Neural cell (in vitro differentiated cells): Measurements from ENCODE around the gene MECP2.

Experiments used
- EP300 ChIP-seq: fragments of 450-650 bp; conservative IDR thresholded peaks from 2 replicates; pipeline ENCODE4 v1.6.1; 2014; ENCODE audit warnings: antibody characterized with exemption, mild to moderate bottlenecking, moderate library complexity; ENCODE audit not compliant: poor library complexity, severe bottlenecking
- EZH2 ChIP-seq: fragments of 200-600, 300-800 bp; shearing (Covaris generic), sonication (generic); IDR thresholded peaks from 2 replicates; pipeline ENCODE4 v1.6.1; 2014; ENCODE audit warnings: antibody characterized with exemption, low read length, borderline replicate concordance, mild to moderate bottlenecking; ENCODE audit not compliant: insufficient read depth, poor library complexity, severe bottlenecking
- POLR2AphosphoS5 ChIP-seq: IDR thresholded peaks from 2 replicates; pipeline ENCODE4 v1.6.1; 2012
- TAF1 ChIP-seq: IDR thresholded peaks from 2 replicates; pipeline ENCODE4 v1.6.1; 2012; ENCODE audit warnings: low read depth
- TF ChIP-seq, protein P1 (sequence below): fragments of 450-650 bp; IDR thresholded peaks from 2 replicates; pipeline ENCODE4 v1.5.1; 2014; ENCODE audit warnings: antibody characterized with exemption, mild to moderate bottlenecking, moderate library complexity; ENCODE audit not compliant: poor library complexity, severe bottlenecking
- TF ChIP-seq, protein P2 (sequence below): IDR thresholded peaks from 2 replicates; pipeline ENCODE4 v1.6.1; 2012; ENCODE audit warnings: borderline replicate concordance

DNA sequence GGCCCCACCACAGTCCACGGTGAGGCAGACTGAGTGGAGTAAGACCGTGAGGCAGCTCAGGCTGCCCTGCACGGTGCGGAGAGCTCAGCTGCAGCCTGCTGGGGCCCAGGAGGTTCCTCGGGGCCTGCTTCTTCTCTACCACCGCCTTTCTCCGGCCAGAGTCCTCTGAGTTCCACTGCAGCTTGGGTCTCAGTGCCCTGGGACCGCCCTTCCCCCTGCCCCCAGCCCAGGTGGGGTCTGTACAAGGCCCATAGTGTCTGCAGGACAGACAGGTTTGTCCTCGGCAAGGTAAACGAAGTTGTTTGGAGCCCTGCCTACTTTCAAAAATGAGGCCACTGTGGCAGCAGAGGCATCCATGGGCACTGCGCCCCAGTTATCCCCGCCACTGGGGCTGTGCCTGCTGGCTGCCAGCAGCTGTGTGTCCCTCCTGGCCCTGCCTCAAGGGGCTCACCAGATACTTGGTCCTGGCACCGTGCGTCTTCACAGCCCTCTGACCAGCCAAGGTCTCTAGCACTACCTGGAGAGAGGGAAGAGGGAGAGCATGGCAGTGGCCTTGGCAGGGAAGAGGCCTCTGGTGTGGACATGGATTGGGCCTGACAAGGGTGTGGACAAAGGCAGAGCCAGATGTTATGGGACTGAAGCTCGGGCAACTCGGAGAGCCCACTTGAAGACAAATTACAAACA lies 81.8 kb downstream of the MECP2 start:
- TF ChIP-seq, protein P1, sequence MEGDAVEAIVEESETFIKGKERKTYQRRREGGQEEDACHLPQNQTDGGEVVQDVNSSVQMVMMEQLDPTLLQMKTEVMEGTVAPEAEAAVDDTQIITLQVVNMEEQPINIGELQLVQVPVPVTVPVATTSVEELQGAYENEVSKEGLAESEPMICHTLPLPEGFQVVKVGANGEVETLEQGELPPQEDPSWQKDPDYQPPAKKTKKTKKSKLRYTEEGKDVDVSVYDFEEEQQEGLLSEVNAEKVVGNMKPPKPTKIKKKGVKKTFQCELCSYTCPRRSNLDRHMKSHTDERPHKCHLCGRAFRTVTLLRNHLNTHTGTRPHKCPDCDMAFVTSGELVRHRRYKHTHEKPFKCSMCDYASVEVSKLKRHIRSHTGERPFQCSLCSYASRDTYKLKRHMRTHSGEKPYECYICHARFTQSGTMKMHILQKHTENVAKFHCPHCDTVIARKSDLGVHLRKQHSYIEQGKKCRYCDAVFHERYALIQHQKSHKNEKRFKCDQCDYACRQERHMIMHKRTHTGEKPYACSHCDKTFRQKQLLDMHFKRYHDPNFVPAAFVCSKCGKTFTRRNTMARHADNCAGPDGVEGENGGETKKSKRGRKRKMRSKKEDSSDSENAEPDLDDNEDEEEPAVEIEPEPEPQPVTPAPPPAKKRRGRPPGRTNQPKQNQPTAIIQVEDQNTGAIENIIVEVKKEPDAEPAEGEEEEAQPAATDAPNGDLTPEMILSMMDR: no peak
- TF ChIP-seq EP300 (no peak), POLR2AphosphoS5 (no peak), EZH2 (no peak), TAF1 (no peak)
- TF ChIP-seq, protein P2, sequence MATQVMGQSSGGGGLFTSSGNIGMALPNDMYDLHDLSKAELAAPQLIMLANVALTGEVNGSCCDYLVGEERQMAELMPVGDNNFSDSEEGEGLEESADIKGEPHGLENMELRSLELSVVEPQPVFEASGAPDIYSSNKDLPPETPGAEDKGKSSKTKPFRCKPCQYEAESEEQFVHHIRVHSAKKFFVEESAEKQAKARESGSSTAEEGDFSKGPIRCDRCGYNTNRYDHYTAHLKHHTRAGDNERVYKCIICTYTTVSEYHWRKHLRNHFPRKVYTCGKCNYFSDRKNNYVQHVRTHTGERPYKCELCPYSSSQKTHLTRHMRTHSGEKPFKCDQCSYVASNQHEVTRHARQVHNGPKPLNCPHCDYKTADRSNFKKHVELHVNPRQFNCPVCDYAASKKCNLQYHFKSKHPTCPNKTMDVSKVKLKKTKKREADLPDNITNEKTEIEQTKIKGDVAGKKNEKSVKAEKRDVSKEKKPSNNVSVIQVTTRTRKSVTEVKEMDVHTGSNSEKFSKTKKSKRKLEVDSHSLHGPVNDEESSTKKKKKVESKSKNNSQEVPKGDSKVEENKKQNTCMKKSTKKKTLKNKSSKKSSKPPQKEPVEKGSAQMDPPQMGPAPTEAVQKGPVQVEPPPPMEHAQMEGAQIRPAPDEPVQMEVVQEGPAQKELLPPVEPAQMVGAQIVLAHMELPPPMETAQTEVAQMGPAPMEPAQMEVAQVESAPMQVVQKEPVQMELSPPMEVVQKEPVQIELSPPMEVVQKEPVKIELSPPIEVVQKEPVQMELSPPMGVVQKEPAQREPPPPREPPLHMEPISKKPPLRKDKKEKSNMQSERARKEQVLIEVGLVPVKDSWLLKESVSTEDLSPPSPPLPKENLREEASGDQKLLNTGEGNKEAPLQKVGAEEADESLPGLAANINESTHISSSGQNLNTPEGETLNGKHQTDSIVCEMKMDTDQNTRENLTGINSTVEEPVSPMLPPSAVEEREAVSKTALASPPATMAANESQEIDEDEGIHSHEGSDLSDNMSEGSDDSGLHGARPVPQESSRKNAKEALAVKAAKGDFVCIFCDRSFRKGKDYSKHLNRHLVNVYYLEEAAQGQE: no peak
